Measurements from ENCODE around the gene NOX3.
"Not testable (repeated sequence)": the region's sequence is repeated elsewhere in the genome, so short reads cannot be mapped to it uniquely, and the experiment has no call there.

NOX3 gene

GRCh38 chr6:155455766-155456165 lies at the start of gene NOX3:
TSS of gene NOX3 (minus strand) at chr6:155455839. CDS start at chr6:155455800, 39 bp downstream.
- in situ Hi-C loops (cut with MboI; ENCODE audit: low sequenced_read_pairs), result no loop called here

GRCh38 chr6:155504848-155505607 lies 49.4 kb upstream of the NOX3 start:
- in situ Hi-C loops (cut with MboI; ENCODE audit: low sequenced_read_pairs), result no loop called here

DNA sequence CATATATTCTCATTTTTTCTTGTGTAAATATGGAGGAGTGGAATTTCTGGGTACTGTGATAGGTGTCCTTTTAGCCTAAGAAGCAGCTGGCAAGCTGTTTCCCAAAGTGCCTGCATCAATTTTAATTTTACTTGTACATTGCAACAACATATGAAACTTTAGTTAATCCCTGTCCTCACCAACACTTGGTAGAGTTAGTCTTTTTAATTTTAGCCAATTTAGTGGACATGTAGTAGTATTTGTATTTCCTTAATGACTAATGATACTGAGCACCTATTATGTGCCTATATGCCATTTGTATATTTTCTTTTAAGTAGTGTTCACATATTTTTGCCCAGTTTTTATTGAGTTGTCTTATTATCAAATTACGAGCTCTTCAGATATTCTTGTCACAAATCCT lies 46.8 kb upstream of the NOX3 start:
- in situ Hi-C loops (cut with MboI; ENCODE audit: low sequenced_read_pairs), result no loop called here

GRCh38 chr6:155499574-155499973 lies 43.9 kb upstream of the NOX3 start:
- in situ Hi-C loops (cut with MboI; ENCODE audit: low sequenced_read_pairs), result no loop called here

DNA sequence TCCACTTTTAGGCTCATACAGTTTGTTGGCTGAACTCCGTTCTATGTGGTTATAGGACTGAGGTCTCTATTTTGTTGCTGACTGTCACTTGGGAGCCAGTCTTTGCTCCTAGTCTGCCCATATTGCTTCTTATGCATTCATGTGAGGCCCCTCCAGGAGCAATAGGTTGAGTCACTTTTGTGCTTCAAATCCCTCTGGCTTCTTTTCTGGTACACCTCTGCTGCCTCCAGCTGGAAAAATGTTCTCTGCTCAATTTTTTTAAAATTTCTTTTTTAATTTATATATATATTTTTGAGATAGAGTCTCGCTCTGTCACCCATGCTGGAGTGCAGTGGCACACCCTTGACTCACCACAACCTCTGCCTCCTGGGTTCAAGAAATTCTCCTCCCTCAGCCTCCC lies 42.7 kb upstream of the NOX3 start:
- in situ Hi-C loops (cut with MboI; ENCODE audit: low sequenced_read_pairs), result no loop called here

- in situ Hi-C loops (cut with MboI; ENCODE audit: low sequenced_read_pairs), result no loop called here
Measured at GRCh38 chr6:155497273-155497672, 41.6 kb upstream of the NOX3 start.

- in situ Hi-C loops (cut with MboI; ENCODE audit: low sequenced_read_pairs), result no loop called here
Measured at GRCh38 chr6:155495011-155495768, 39.6 kb upstream of the NOX3 start.

GRCh38 chr6:155493694-155494143 lies 38.1 kb upstream of the NOX3 start:
- in situ Hi-C loops (cut with MboI; ENCODE audit: low sequenced_read_pairs), result no loop called here

- in situ Hi-C loops (cut with MboI; ENCODE audit: low sequenced_read_pairs), result no loop called here
Measured at GRCh38 chr6:155493026-155493693, 37.5 kb upstream of the NOX3 start.

GRCh38 chr6:155492061-155492735 lies 36.6 kb upstream of the NOX3 start:
- in situ Hi-C loops (cut with MboI; ENCODE audit: low sequenced_read_pairs), result no loop called here

- in situ Hi-C loops (cut with MboI; ENCODE audit: low sequenced_read_pairs), result no loop called here
Measured at GRCh38 chr6:155491421-155491820, 35.8 kb upstream of the NOX3 start.

GRCh38 chr6:155488197-155488596 lies 32.6 kb upstream of the NOX3 start:
- in situ Hi-C loops (cut with MboI; ENCODE audit: low sequenced_read_pairs), result not testable (repeated sequence)

- in situ Hi-C loops (cut with MboI; ENCODE audit: low sequenced_read_pairs), result no loop called here
Measured at GRCh38 chr6:155487371-155488130, 31.9 kb upstream of the NOX3 start.

- in situ Hi-C loops (cut with MboI; ENCODE audit: low sequenced_read_pairs), result no loop called here
Measured at GRCh38 chr6:155486721-155487294, 31.2 kb upstream of the NOX3 start.

- in situ Hi-C loops (cut with MboI; ENCODE audit: low sequenced_read_pairs), result no loop called here
Measured at GRCh38 chr6:155485756-155486155, 30.1 kb upstream of the NOX3 start.

- in situ Hi-C loops (cut with MboI; ENCODE audit: low sequenced_read_pairs), result no loop called here
Measured at GRCh38 chr6:155483858-155484257, 28.2 kb upstream of the NOX3 start.

- in situ Hi-C loops (cut with MboI; ENCODE audit: low sequenced_read_pairs), result no loop called here
Measured at GRCh38 chr6:155481215-155481614, 25.6 kb upstream of the NOX3 start.

- in situ Hi-C loops (cut with MboI; ENCODE audit: low sequenced_read_pairs), result no loop called here
Measured at GRCh38 chr6:155473741-155474140, 18.1 kb upstream of the NOX3 start.

GRCh38 chr6:155472886-155473285 lies 17.2 kb upstream of the NOX3 start:
- in situ Hi-C loops (cut with MboI; ENCODE audit: low sequenced_read_pairs), result no loop called here

Data from HL-60/S4 (cell line).